OCI-LY7 (cell line): ENCODE results near the gene PPP6R3. TPM values are rescaled to one million over a fixed set of nuclear protein-coding genes. Genes with fewer than 3 reads are reported as not detected.

ENCODE experiments used
- BruUV-seq: library from RNA; stranded (reverse); fragments of 400-500 nt; replicated peaks from 2 replicates; lab custom pipeline; 2021; lab: Mats Ljungman, UMichigan
- CTCF ChIA-PET: fragments of 300-600 bp; sonication (Branson Sonifier 250); formaldehyde crosslinking; loops from one replicate; lab custom pipeline; 2022; ENCODE audit warnings: antibody characterized with exemption; ENCODE audit not compliant: unreplicated experiment; lab: Charles Lee
- POLR2A ChIA-PET: fragments of 300-600 bp; sonication (Branson Sonifier 250); formaldehyde crosslinking; loops from one replicate; lab custom pipeline; 2022; ENCODE audit warnings: antibody characterized with exemption; lab: Charles Lee
- DNase-seq: peaks from one replicate; pipeline ENCODE4 v3.0.0-alpha.2; 2015; ENCODE audit warnings: low spot score
- H2AFZ ChIP-seq: fragments of 200-600 bp; sonication (generic), shearing (Covaris generic); 2 replicates; pipeline ENCODE4 v1.6.1; 2014; ENCODE audit warnings: mild to moderate bottlenecking, antibody characterized with exemption, low read length, moderate library complexity
- H3K27ac ChIP-seq: fragments of 200-600 bp; sonication (generic); 2 replicates; pipeline ENCODE4 v1.5.1; 2014; ENCODE audit warnings: mixed run types, low read depth, mild to moderate bottlenecking, moderate library complexity, low read length, inconsistent platforms; ENCODE audit not compliant: poor library complexity, severe bottlenecking
- H3K36me3 ChIP-seq: fragments of 200-600 bp; sonication (generic); 2 replicates; pipeline ENCODE4 v1.6.1; 2014; ENCODE audit warnings: mild to moderate bottlenecking, antibody characterized with exemption, low read length, moderate library complexity, mixed read lengths; ENCODE audit not compliant: insufficient read depth
- H3K4me1 ChIP-seq: fragments of 200-600 bp; sonication (generic); 2 replicates; pipeline ENCODE4 v1.5.1; 2014; ENCODE audit warnings: mild to moderate bottlenecking, low read length; ENCODE audit not compliant: insufficient read depth, poor library complexity, severe bottlenecking
- H3K4me2 ChIP-seq: fragments of 200-600 bp; sonication (generic); 2 replicates; pipeline ENCODE4 v1.6.1; 2014; ENCODE audit warnings: mild to moderate bottlenecking, low read length
- H3K4me3 ChIP-seq: fragments of 200-600 bp; sonication (generic); 2 replicates; pipeline ENCODE4 v1.5.1; 2014; ENCODE audit warnings: mild to moderate bottlenecking, low read depth, low read length; ENCODE audit not compliant: poor library complexity, severe bottlenecking
- H3K79me2 ChIP-seq: fragments of 200-600 bp; sonication (generic); 2 replicates; pipeline ENCODE4 v1.6.1; 2016; ENCODE audit warnings: low read depth, mild to moderate bottlenecking, low read length, moderate library complexity, mixed read lengths; ENCODE audit not compliant: insufficient read depth
- H3K9me2 ChIP-seq: fragments of 200-600 bp; sonication (generic); 2 replicates; pipeline ENCODE4 v1.6.1; 2016; ENCODE audit warnings: mild to moderate bottlenecking, low read length, mixed read lengths; ENCODE audit not compliant: insufficient read depth
- H3K9me3 ChIP-seq: fragments of 200-600 bp; sonication (generic); 2 replicates; pipeline ENCODE4 v1.6.1; 2014; ENCODE audit warnings: mild to moderate bottlenecking, mixed run types, low read length, mixed read lengths
- H4K20me1 ChIP-seq: fragments of 200-600 bp; sonication (generic); 2 replicates; pipeline ENCODE4 v1.6.1; 2014; ENCODE audit warnings: mild to moderate bottlenecking, antibody characterized with exemption, low read length, moderate library complexity, mixed read lengths; ENCODE audit not compliant: insufficient read depth
- CTCF ChIP-seq: fragments of 200-600 bp; sonication (generic); conservative IDR thresholded peaks from 2 replicates; pipeline ENCODE4 v1.5.1; 2014; ENCODE audit warnings: mild to moderate bottlenecking, antibody characterized with exemption, low read length, moderate library complexity, mixed read lengths
- EZH2phosphoT487 ChIP-seq: fragments of 200-600 bp; sonication (generic); IDR thresholded peaks from 2 replicates; pipeline ENCODE4 v1.6.1; 2018; ENCODE audit warnings: low read depth, borderline replicate concordance, mild to moderate bottlenecking, mixed run types, antibody characterized with exemption, low read length, moderate library complexity, mixed read lengths
- intact Hi-C: fragments of 100-400 bp; cut with micrococcal nuclease; formaldehyde crosslinking; loops from one replicate; pipeline ENCODE4 v1.10.0; 2022; ENCODE audit not compliant: unreplicated experiment
- total RNA-seq, 2 experiments: library from RNA; depleted of rRNA in 1 of 2; stranded (reverse); fragments of >200 nt in 1 of 2; shearing (Covaris generic) in 1 of 2; gene quantifications; 2 replicates each; pipeline ENCODE4 v1.2.3, GENCODE V29; 2014 to 2022

Gene PPP6R3
- total RNA-seq, 2 experiments from 2014 or later: 122 to 151 TPM

GRCh38 chr11:68535098-68535497 is 74.5 kb downstream of the PPP6R3 start:
- Histone ChIP-seq H3K4me1 (no peaks in the 10 kb centered on the region), H3K9me2 (no peaks in the 10 kb centered on the region), H4K20me1 (peaks cover 19% of the 10 kb centered on the region; the same call in 1 of the 2 replicates), H3K9me3 (no peaks in the 10 kb centered on the region), H2AFZ (no peak overlapping the region), H3K4me3 (no peak overlapping the region), H3K79me2 (peaks cover 45% of the 10 kb centered on the region; the same call in 1 of the 2 replicates), H3K4me2 (no peak overlapping the region), H3K27ac (no peak overlapping the region), H3K36me3 (peaks cover 91% of the 10 kb centered on the region)
- intact Hi-C loops: no loop called here
- CTCF ChIA-PET: no interaction called here
- DNase-seq: no peak
- POLR2A ChIA-PET: interaction anchor here (0.8 kb wide), 1 partner anchor 10 kb away, joined by 3 read pairs; no protein-coding TSS in a partner anchor
- no peak for TF ChIP-seq CTCF
- TF ChIP-seq EZH2phosphoT487: no peak
- BruUV-seq: no TSS peak

GRCh38 chr11:68536706-68537105 is 76.2 kb downstream of the PPP6R3 start:
- TF ChIP-seq EZH2phosphoT487 (no peak), CTCF (no peak)
- DNase-seq: no peak
- H3K27ac ChIP-seq: no peak overlapping the region
- H3K36me3 ChIP-seq: peaks cover 92% of the 10 kb centered on the region
- POLR2A ChIA-PET: interaction anchor here (1.3 kb wide), 1 partner anchor 20 kb away, joined by 3 read pairs; no protein-coding TSS in a partner anchor
- H2AFZ ChIP-seq: no peak overlapping the region
- H3K4me2 ChIP-seq: no peak overlapping the region
- no peaks in the 10 kb centered on the region for H3K9me3 ChIP-seq
- peaks cover 29% of the 10 kb centered on the region; the same call in 1 of the 2 replicates for H3K79me2 ChIP-seq
- H3K9me2 ChIP-seq: no peaks in the 10 kb centered on the region
- intact Hi-C loops: no loop called here
- H3K4me3 ChIP-seq: no peak overlapping the region
- no peaks in the 10 kb centered on the region for H3K4me1 ChIP-seq
- H4K20me1 ChIP-seq: peaks cover 19% of the 10 kb centered on the region; the same call in 1 of the 2 replicates
- BruUV-seq: no TSS peak
- CTCF ChIA-PET: no interaction called here

GRCh38 chr11:68538025-68538424 is 77.5 kb downstream of the PPP6R3 start:
- peaks cover 10% of the 10 kb centered on the region; the same call in 1 of the 2 replicates for H4K20me1 ChIP-seq
- ChIA-PET POLR2A (no interaction called here), CTCF (no interaction called here)
- TF ChIP-seq EZH2phosphoT487 (no peak), CTCF (no peak)
- H3K27ac ChIP-seq: no peak overlapping the region
- DNase-seq: no peak
- no peak overlapping the region for H3K4me2 ChIP-seq
- TSS peak; percentile 39 for BruUV-seq
- H3K4me3 ChIP-seq: no peak overlapping the region
- intact Hi-C loops: no loop called here
- no peaks in the 10 kb centered on the region for H3K9me3 ChIP-seq
- H3K36me3 ChIP-seq: peaks cover 90% of the 10 kb centered on the region
- no peaks in the 10 kb centered on the region for H3K9me2 ChIP-seq
- no peak overlapping the region for H2AFZ ChIP-seq
- no peaks in the 10 kb centered on the region for H3K4me1 ChIP-seq
- peaks cover 16% of the 10 kb centered on the region; the same call in 1 of the 2 replicates for H3K79me2 ChIP-seq
